GM12878 (cell line): ENCODE results near the gene DLG1. TPM values are rescaled to one million over a fixed set of nuclear protein-coding genes. Genes with fewer than 3 reads are reported as not detected.

Experiments used
- ATAC-seq: fragments of 200-7000 bp; cut with Tn5 transposase; 3 replicates; pipeline ENCODE4 v1.9.1; 2020; ENCODE audit warnings: mild to moderate bottlenecking, moderate library complexity
- BruUV-seq: library from RNA; stranded (reverse); fragments of 400-500 nt; replicated peaks from 2 replicates; lab custom pipeline; 2021; lab: Mats Ljungman, UMichigan
- CTCF ChIA-PET: fragments of 300-600 bp; sonication (Branson Sonifier 250); formaldehyde crosslinking; extraction: SDS; loops from one replicate; lab custom pipeline; 2021; ENCODE audit warnings: inconsistent platforms; lab: Yijun Ruan, JAX
- POLR2A ChIA-PET: fragments of 350-600 bp; formaldehyde crosslinking; extraction: SDS; loops from one replicate; lab custom pipeline; 2021; ENCODE audit warnings: inconsistent platforms; lab: Charles Lee
- RAD21 ChIA-PET: fragments of 300-600 bp; sonication (Branson Sonifier 250); formaldehyde crosslinking; loops from one replicate; lab custom pipeline; 2023; ENCODE audit warnings: antibody characterized with exemption; ENCODE audit not compliant: unreplicated experiment; lab: Charles Lee
- SMC1A ChIA-PET: fragments of 300-600 bp; sonication (Branson Sonifier 250); formaldehyde crosslinking; loops from one replicate; lab custom pipeline; 2023; ENCODE audit not compliant: unreplicated experiment, uncharacterized antibody; lab: Charles Lee
- DNase-seq: peaks from one replicate; pipeline ENCODE4 v3.0.0-alpha.2; 2011; ENCODE audit warnings: low read depth, low spot score
- FAIRE-seq: peaks from 3 replicates; lab custom pipeline; 2011; peaks lifted over from hg19 to GRCh38; lab: Jason Lieb, UNC
- H2AFZ ChIP-seq: 2 replicates; pipeline ENCODE4 v1.6.0; 2011; ENCODE audit warnings: low read depth, low read length, control low read depth; ENCODE audit not compliant: control insufficient read depth
- H3K27ac ChIP-seq: 2 replicates; pipeline ENCODE4 v1.5.1; 2011; ENCODE audit warnings: control low read depth; ENCODE audit not compliant: control insufficient read depth, insufficient read depth
- H3K27me3 ChIP-seq, 2 experiments: replicated peaks in 1 of 2; 2 replicates each; pipeline versions ENCODE4 v1.6.0 to v1.6.1; 2011; ENCODE audit warnings: low read length in 1 of 2; ENCODE audit not compliant: control insufficient read depth in 2 of 2, insufficient read depth in 2 of 2
- H3K36me3 ChIP-seq, 2 experiments: 2 replicates each; pipeline ENCODE4 v1.5.1; 2011; ENCODE audit warnings: low read length in 1 of 2; ENCODE audit not compliant: control insufficient read depth in 2 of 2, insufficient read depth in 2 of 2
- H3K4me1 ChIP-seq: 2 replicates; pipeline ENCODE4 v1.6.1; 2011; ENCODE audit warnings: mild to moderate bottlenecking, low read length, moderate library complexity, mixed read lengths; ENCODE audit not compliant: control insufficient read depth, insufficient read depth
- H3K4me2 ChIP-seq: 2 replicates; pipeline ENCODE4 v1.6.0; 2011; ENCODE audit warnings: control low read depth; ENCODE audit not compliant: control insufficient read depth, insufficient read depth
- H3K4me3 ChIP-seq: fragments of 200-600 bp; sonication (generic); 2 replicates; pipeline ENCODE4 v1.5.1; 2016
- H3K79me2 ChIP-seq: 2 replicates; pipeline ENCODE4 v1.6.0; 2011; ENCODE audit warnings: low read length; ENCODE audit not compliant: control insufficient read depth, insufficient read depth
- H3K9ac ChIP-seq: 2 replicates; pipeline ENCODE4 v1.8.0; 2011; ENCODE audit warnings: low read length, control low read depth, mixed read lengths; ENCODE audit not compliant: control insufficient read depth, insufficient read depth
- H3K9me3 ChIP-seq: replicated peaks from 3 replicates; pipeline ENCODE4 v1.5.1; 2011; ENCODE audit warnings: mild to moderate bottlenecking, low read length; ENCODE audit not compliant: control insufficient read depth, insufficient read depth
- H4K20me1 ChIP-seq: 2 replicates; pipeline ENCODE4 v1.6.0; 2011; ENCODE audit not compliant: control insufficient read depth, insufficient read depth
- ATF7 ChIP-seq: fragments of 450-650 bp; IDR thresholded peaks from 2 replicates; pipeline ENCODE4 v1.6.1; 2016; ENCODE audit warnings: low read depth, mild to moderate bottlenecking
- CEBPB ChIP-seq, 2 experiments: fragments of 150-350 bp in 1 of 2; IDR thresholded peaks; 2 replicates each; pipeline ENCODE4 v1.6.1; 2012 to 2014; ENCODE audit warnings: low read depth in 2 of 2, low read length in 2 of 2, borderline replicate concordance in 1 of 2, inconsistent platforms in 1 of 2
- EZH2 ChIP-seq: IDR thresholded peaks from 2 replicates; pipeline ENCODE4 v1.6.1; 2012; ENCODE audit warnings: low read depth, mild to moderate bottlenecking, control low read depth, inconsistent platforms, low read length, borderline replicate concordance; ENCODE audit not compliant: control insufficient read depth
- IKZF1 ChIP-seq: fragments of 450-650 bp; conservative IDR thresholded peaks from 2 replicates; pipeline ENCODE4 v1.6.1; 2017; ENCODE audit warnings: antibody characterized with exemption, mild to moderate bottlenecking
- IRF4 ChIP-seq: IDR thresholded peaks from 2 replicates; pipeline ENCODE4 v1.6.1; 2011; ENCODE audit warnings: low read depth, low read length
- MTA3 ChIP-seq: IDR thresholded peaks from 2 replicates; pipeline ENCODE4 v1.6.1; 2012; ENCODE audit warnings: low read length, inconsistent platforms, borderline replicate concordance
- NFYB ChIP-seq: IDR thresholded peaks from 2 replicates; pipeline ENCODE4 v1.6.1; 2011; ENCODE audit warnings: low read depth, mild to moderate bottlenecking, low read length, improper control_type of control experiment, moderate library complexity; ENCODE audit not compliant: insufficient read depth
- POLR2A ChIP-seq: IDR thresholded peaks from 2 replicates; pipeline ENCODE4 v1.6.1; 2011; ENCODE audit warnings: low read depth, mild to moderate bottlenecking, low read length
- POU2F2 ChIP-seq: IDR thresholded peaks from 3 replicates; pipeline ENCODE4 v1.6.1; 2011; ENCODE audit warnings: low read depth, mild to moderate bottlenecking, low read length, borderline replicate concordance
- RAD21 ChIP-seq: IDR thresholded peaks from 2 replicates; pipeline ENCODE4 v1.6.1; 2011; ENCODE audit warnings: mild to moderate bottlenecking, low read depth, low read length, moderate library complexity; ENCODE audit not compliant: insufficient read depth
- SREBF1 ChIP-seq: IDR thresholded peaks from 2 replicates; pipeline ENCODE4 v1.6.1; 2012; ENCODE audit warnings: mild to moderate bottlenecking, low read length
- STAT1 ChIP-seq: fragments of 450-650 bp; conservative IDR thresholded peaks from 2 replicates; pipeline ENCODE4 v1.6.1; 2014; ENCODE audit warnings: antibody characterized with exemption, mild to moderate bottlenecking
- TCF12 ChIP-seq: IDR thresholded peaks from 2 replicates; pipeline ENCODE4 v1.6.1; 2011; ENCODE audit warnings: low read depth, mild to moderate bottlenecking, low read length
- ZSCAN29 ChIP-seq: fragments of 450-650 bp; IDR thresholded peaks from 2 replicates; pipeline ENCODE4 v1.6.1; 2017; ENCODE audit warnings: mild to moderate bottlenecking, moderate library complexity
- WGBS: methylation state at CpG from one replicate; pipeline ENCODE4 v1.1.6; 2016; ENCODE audit warnings: low lambda C conversion rate; ENCODE audit not compliant: insufficient replicate concordance, insufficient coverage; ENCODE audit errors: missing lambda C conversion rate; 5-methylcytosine and 5-hydroxymethylcytosine counted together
- in situ Hi-C: fragments of 300-500 bp; cut with MboI; formaldehyde crosslinking; loops from 9 replicates; pipeline ENCODE4 v1.14.3; 2018; ENCODE audit warnings: mixed read lengths
- intact Hi-C: fragments of 100-400 bp; cut with micrococcal nuclease; formaldehyde crosslinking; loops from one replicate; pipeline ENCODE4 v1.14.2; 2022; ENCODE audit not compliant: unreplicated experiment
- polyA plus RNA-seq, 11 experiments: library from polyadenylated mRNA; depleted of rRNA in 4 of 11; unstranded in 6 of 11; stranded (reverse) in 5 of 11; fragments of >200 nt; fragmentation: Nextera tagmentation in 4 of 11; fragmentation: Illumina TruSeq in 1 of 11; extraction: Ambion mirVana in 4 of 11; extraction: Trizol in 1 of 11; gene quantifications; 1 replicate in 1 of 11; 2 replicates in 10 of 11; pipeline versions ENCODE4 v1.2.1 to v1.2.3, GENCODE V29; 2011 to 2016; ENCODE audit warnings: inconsistent platforms in 2 of 11, missing spikeins in 2 of 11, low read depth in 1 of 11
- total RNA-seq, 4 experiments: library from RNA; depleted of rRNA in 3 of 4; stranded (reverse); fragments of >200 nt in 3 of 4; fragmentation: Illumina TruSeq in 1 of 4; extraction: Trizol in 1 of 4; gene quantifications; 2 replicates each; pipeline versions ENCODE4 v1.2.1 to v1.2.3, GENCODE V29; 2013 to 2021
- TF ChIP-seq, protein P1 (sequence below): fragments of 150-350 bp; IDR thresholded peaks from 2 replicates; pipeline ENCODE4 v1.6.1; 2014; ENCODE audit warnings: mild to moderate bottlenecking, low read depth, low read length
- TF ChIP-seq, protein P2 (sequence below): fragments of 450-650 bp; IDR thresholded peaks from 2 replicates; pipeline ENCODE4 v1.6.1; 2017; ENCODE audit warnings: mild to moderate bottlenecking, low read depth, inconsistent platforms; ENCODE audit not compliant: poor library complexity, severe bottlenecking
- TF ChIP-seq, protein P3 (sequence below): fragments of 450-650 bp; IDR thresholded peaks from 2 replicates; pipeline ENCODE4 v1.6.1; 2016; ENCODE audit warnings: mild to moderate bottlenecking

Gene DLG1
- total and polyA plus RNA-seq, 10 of the 15 experiments (the other 5 are each of a cell fraction or from before 2014, with no cell fraction given) = 9.2 to 63.1 (median 40.1) TPM

DNA sequence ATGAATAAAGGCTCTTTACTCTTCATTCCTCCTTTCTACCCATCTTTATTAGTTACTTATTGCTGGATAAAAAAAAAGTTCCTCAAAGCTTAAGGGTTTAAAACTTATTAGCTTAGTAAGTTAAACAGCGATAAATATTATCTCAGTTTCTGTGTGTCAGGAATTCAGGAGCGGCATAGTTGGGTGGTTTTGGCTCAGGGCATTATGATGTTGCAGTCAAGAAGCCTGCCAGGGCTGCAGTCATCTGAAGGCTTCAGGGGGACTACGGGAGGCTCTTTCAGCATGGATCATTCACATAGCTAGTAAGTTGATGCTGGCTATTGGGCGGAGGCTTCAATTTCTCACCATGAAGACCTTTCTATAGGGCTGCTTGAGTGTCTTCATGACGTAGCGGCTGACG lies 1.9 kb upstream of the DLG1 start (continued):
- no peak for TF ChIP-seq ATF7
- no peak for TF ChIP-seq EZH2
- no peak for TF ChIP-seq CEBPB (IDR thresholded peaks at IDR 0.05; ENCODE audit: borderline replicate concordance in 1 of 2, low read depth in 2 of 2, low read length in 2 of 2)
- TF ChIP-seq POLR2A = no peak
- no peak for TF ChIP-seq MTA3
- TF ChIP-seq IRF4 = no peak
- no peak for TF ChIP-seq POU2F2

DNA sequence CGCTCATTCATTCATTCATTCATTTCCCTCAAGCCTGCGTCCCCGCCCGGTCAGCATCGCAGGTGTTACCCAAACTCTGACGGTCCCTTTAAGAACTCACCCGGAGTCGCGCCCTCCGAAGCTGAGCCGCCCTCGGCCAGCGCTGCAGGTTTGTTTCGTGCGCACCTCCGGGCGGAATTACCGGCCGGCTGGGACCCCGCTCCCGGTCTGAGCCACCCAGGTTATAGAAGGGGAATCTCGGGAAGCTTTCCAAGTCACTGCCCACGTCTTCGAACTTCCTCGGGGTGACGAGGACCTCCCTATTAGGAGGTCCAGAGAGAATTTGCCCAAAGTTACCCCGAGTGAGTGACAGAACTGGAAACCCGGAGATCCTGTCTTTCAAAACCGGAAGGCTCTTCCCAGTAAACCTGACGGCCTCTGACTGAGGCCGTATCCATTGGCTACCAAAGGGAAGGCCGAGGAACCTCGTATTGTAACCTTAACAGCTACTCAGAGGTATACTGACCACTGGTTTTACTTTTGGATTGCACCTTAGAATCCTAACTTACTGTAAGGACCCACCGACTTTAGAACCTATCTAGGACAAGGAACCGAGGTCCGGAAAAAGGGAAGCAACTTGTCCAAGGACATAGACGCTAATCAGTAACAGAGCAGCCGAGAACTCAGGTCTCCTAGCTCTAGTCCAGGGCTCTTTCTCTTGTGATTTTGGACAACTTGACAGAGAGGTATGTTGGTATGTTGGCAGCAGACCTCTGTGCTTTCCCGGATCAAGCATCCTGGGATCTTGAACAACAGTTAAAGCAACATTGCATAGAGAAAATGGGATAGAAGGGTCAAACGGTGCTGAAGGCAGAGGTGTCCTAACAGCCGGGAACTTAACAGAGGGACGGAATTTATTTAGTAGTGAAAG lies 788 bp upstream of the DLG1 start:
- BruUV-seq = TSS peak; percentile 84
- FAIRE-seq (no peak), DNase-seq (no peak), ATAC-seq (peak; percentile 47)
- Histone ChIP-seq H3K79me2 (peaks cover 37% of the 10 kb centered on the region), H3K4me1 (no peaks in the 10 kb centered on the region), H3K9ac (peak overlapping the region; percentile 90), H3K27me3 (no peaks in the 10 kb centered on the region; a peak in 3 of 4 replicates), H3K4me2 (peak overlapping the region; percentile 100), H3K27ac (peak overlapping the region; percentile 87), H4K20me1 (no peaks in the 10 kb centered on the region), H2AFZ (peak overlapping the region; percentile 92), H3K9me3 (no peaks in the 10 kb centered on the region), H3K4me3 (peak overlapping the region; percentile 97), H3K36me3 (peaks cover 0 to 3% of the 10 kb centered on the region in 2 experiments; a peak in 1 of 4 replicates)
- POLR2A ChIA-PET = interaction anchor here (1.1 kb wide), 1 partner anchor 10 kb away, joined by 6 read pairs; no protein-coding TSS in a partner anchor
- SMC1A ChIA-PET = interaction anchor here (1.1 to 1.4 kb wide), 2 partner anchors 42 to 94 kb away, joined by 3 read pairs; no protein-coding TSS in a partner anchor
- WGBS = 8% methylated on average over 42 of the region's 42 CpGs
- CTCF ChIA-PET = interaction anchor here (0.9 to 1.0 kb wide), 2 partner anchors 41 to 155 kb away, joined by 4 read pairs; no protein-coding TSS in a partner anchor
- in situ Hi-C loops (no loop called here), intact Hi-C loops (loop anchor here (2.0 to 10.0 kb wide), 3 partner anchors 96 to 198 kb away; no protein-coding TSS in a partner anchor)
- RAD21 ChIA-PET = no interaction called here
- TF ChIP-seq, protein P1, sequence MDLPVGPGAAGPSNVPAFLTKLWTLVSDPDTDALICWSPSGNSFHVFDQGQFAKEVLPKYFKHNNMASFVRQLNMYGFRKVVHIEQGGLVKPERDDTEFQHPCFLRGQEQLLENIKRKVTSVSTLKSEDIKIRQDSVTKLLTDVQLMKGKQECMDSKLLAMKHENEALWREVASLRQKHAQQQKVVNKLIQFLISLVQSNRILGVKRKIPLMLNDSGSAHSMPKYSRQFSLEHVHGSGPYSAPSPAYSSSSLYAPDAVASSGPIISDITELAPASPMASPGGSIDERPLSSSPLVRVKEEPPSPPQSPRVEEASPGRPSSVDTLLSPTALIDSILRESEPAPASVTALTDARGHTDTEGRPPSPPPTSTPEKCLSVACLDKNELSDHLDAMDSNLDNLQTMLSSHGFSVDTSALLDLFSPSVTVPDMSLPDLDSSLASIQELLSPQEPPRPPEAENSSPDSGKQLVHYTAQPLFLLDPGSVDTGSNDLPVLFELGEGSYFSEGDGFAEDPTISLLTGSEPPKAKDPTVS = no peak
- no peak for TF ChIP-seq STAT1
- TF ChIP-seq ZSCAN29 = no peak
- TF ChIP-seq NFYB = no peak
- TF ChIP-seq IKZF1 = peak; percentile 24; the same call in 1 of the 2 replicates
- TF ChIP-seq TCF12 = 0 out of 2 replicates have a peak, but pooled peaks have one; percentile 5
- TF ChIP-seq, protein P2, sequence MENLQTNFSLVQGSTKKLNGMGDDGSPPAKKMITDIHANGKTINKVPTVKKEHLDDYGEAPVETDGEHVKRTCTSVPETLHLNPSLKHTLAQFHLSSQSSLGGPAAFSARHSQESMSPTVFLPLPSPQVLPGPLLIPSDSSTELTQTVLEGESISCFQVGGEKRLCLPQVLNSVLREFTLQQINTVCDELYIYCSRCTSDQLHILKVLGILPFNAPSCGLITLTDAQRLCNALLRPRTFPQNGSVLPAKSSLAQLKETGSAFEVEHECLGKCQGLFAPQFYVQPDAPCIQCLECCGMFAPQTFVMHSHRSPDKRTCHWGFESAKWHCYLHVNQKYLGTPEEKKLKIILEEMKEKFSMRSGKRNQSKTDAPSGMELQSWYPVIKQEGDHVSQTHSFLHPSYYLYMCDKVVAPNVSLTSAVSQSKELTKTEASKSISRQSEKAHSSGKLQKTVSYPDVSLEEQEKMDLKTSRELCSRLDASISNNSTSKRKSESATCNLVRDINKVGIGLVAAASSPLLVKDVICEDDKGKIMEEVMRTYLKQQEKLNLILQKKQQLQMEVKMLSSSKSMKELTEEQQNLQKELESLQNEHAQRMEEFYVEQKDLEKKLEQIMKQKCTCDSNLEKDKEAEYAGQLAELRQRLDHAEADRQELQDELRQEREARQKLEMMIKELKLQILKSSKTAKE = no peak
- no peak for TF ChIP-seq MTA3
- TF ChIP-seq RAD21 = no peak
- no peak for TF ChIP-seq SREBF1
- TF ChIP-seq, protein P3, sequence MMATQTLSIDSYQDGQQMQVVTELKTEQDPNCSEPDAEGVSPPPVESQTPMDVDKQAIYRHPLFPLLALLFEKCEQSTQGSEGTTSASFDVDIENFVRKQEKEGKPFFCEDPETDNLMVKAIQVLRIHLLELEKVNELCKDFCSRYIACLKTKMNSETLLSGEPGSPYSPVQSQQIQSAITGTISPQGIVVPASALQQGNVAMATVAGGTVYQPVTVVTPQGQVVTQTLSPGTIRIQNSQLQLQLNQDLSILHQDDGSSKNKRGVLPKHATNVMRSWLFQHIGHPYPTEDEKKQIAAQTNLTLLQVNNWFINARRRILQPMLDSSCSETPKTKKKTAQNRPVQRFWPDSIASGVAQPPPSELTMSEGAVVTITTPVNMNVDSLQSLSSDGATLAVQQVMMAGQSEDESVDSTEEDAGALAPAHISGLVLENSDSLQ = 0 out of 2 replicates have a peak, but pooled peaks have one; percentile 6
